Stimulated activated CD8-positive, alpha-beta memory T cell treated with anti-CD3 and anti-CD28 coated beads, Interleukin-4, amount 100 ng/mL, for 48 hours (primary cell): Measurements from ENCODE around the gene CFAP20DC.
"Not testable (repeated sequence)": the region's sequence is repeated elsewhere in the genome, so short reads cannot be mapped to it uniquely, and the experiment has no call there.

ENCODE experiments used
- DNase-seq: peaks from one replicate; pipeline ENCODE4 v3.0.0-alpha.2; 2020

CFAP20DC gene

GRCh38 chr3:59016930-59017616 is 32.8 kb downstream of the CFAP20DC start:
- DNase-seq: no peak

GRCh38 chr3:59013611-59014010 is 36.2 kb downstream of the CFAP20DC start:
- DNase-seq: no peak

GRCh38 chr3:59006634-59007517 is 42.9 kb downstream of the CFAP20DC start:
- DNase-seq: no peak

GRCh38 chr3:59001675-59002074 is 48.1 kb downstream of the CFAP20DC start:
- no peak for DNase-seq

GRCh38 chr3:58999774-59000160 is 50.1 kb downstream of the CFAP20DC start:
- DNase-seq: no peak

GRCh38 chr3:58999134-58999773 is 50.6 kb downstream of the CFAP20DC start:
- no peak for DNase-seq

- peak; percentile 24 for DNase-seq
Measured at GRCh38 chr3:58998476-58999117, 51.2 kb downstream of the CFAP20DC start.

- DNase-seq: no peak
Measured at GRCh38 chr3:58996730-58997129, 53.1 kb downstream of the CFAP20DC start.

GRCh38 chr3:58994746-58995330 is 55.0 kb downstream of the CFAP20DC start:
- peak; percentile 32 for DNase-seq

- no peak for DNase-seq
Measured at GRCh38 chr3:58993547-58993946, 56.3 kb downstream of the CFAP20DC start.

GRCh38 chr3:58991623-58992022 is 58.2 kb downstream of the CFAP20DC start:
- DNase-seq: no peak

GRCh38 chr3:58991026-58991425 is 58.8 kb downstream of the CFAP20DC start:
- DNase-seq: no peak

- DNase-seq: no peak
Measured at GRCh38 chr3:58989955-58990354, 59.9 kb downstream of the CFAP20DC start.

GRCh38 chr3:58989163-58989562 is 60.7 kb downstream of the CFAP20DC start:
- no peak for DNase-seq

GRCh38 chr3:58988041-58988440 is 61.8 kb downstream of the CFAP20DC start:
- DNase-seq: no peak

- DNase-seq: no peak
Measured at GRCh38 chr3:58986654-58987053, 63.2 kb downstream of the CFAP20DC start.

GRCh38 chr3:58979840-58980239 is 70.0 kb downstream of the CFAP20DC start:
- DNase-seq: no peak

GRCh38 chr3:58973796-58974195 is 76.0 kb downstream of the CFAP20DC start:
- DNase-seq: no peak

- not testable (repeated sequence) for DNase-seq
Measured at GRCh38 chr3:58967866-58968265, 82.0 kb downstream of the CFAP20DC start.

- DNase-seq: no peak
Measured at GRCh38 chr3:58965865-58966264, 84.0 kb downstream of the CFAP20DC start.

- no peak for DNase-seq
Measured at GRCh38 chr3:58963928-58964503, 85.8 kb downstream of the CFAP20DC start.

GRCh38 chr3:58962816-58963215 is 87.0 kb downstream of the CFAP20DC start:
- DNase-seq: no peak
